Loucy (cell line): ENCODE results near the gene HOXC11.

ENCODE experiments used
- H2AFZ ChIP-seq: fragments of 200-600 bp; sonication (generic); 2 replicates; pipeline ENCODE4 v1.6.0; 2016; ENCODE audit warnings: antibody characterized with exemption, mild to moderate bottlenecking, low read length, moderate library complexity
- H3F3A ChIP-seq: fragments of 200-600 bp; 2 replicates; pipeline ENCODE4 v1.6.0; 2016; ENCODE audit warnings: antibody characterized with exemption, low read depth, mild to moderate bottlenecking
- H3K27me3 ChIP-seq: fragments of 200-600 bp; sonication (generic); 2 replicates; pipeline ENCODE4 v1.6.1; 2014; ENCODE audit warnings: low read length, mild to moderate bottlenecking; ENCODE audit not compliant: insufficient read depth, poor library complexity, severe bottlenecking
- H3K36me3 ChIP-seq: fragments of 200-600 bp; sonication (generic); 2 replicates; pipeline ENCODE4 v1.6.1; 2016; ENCODE audit warnings: low read length; ENCODE audit not compliant: insufficient read depth
- H3K4me1 ChIP-seq: fragments of 200-600 bp; sonication (generic); 2 replicates; pipeline ENCODE4 v1.5.1; 2014; ENCODE audit warnings: low read length, mild to moderate bottlenecking; ENCODE audit not compliant: insufficient read depth, poor library complexity, severe bottlenecking
- H3K4me2 ChIP-seq: fragments of 200-600 bp; sonication (generic); 2 replicates; pipeline ENCODE4 v1.6.0; 2014; ENCODE audit warnings: antibody characterized with exemption, low read length, low read depth, mild to moderate bottlenecking; ENCODE audit not compliant: poor library complexity, severe bottlenecking
- H3K4me3 ChIP-seq: fragments of 200-600 bp; sonication (generic); 2 replicates; pipeline ENCODE4 v1.5.1; 2014; ENCODE audit warnings: low read length, mild to moderate bottlenecking, mixed read lengths; ENCODE audit not compliant: poor library complexity, severe bottlenecking
- H3K79me2 ChIP-seq: fragments of 200-600 bp; sonication (generic); 2 replicates; pipeline ENCODE4 v1.6.1; 2014; ENCODE audit warnings: low read length; ENCODE audit not compliant: insufficient read depth
- H3K9ac ChIP-seq: fragments of 200-600 bp; sonication (generic); 2 replicates; pipeline ENCODE4 v1.6.0; 2014; ENCODE audit warnings: mild to moderate bottlenecking, low read depth, low read length, moderate library complexity; ENCODE audit not compliant: poor library complexity, severe bottlenecking
- H3K9me2 ChIP-seq: fragments of 200-600 bp; sonication (generic); replicated peaks from 2 replicates; pipeline ENCODE4 v1.6.1; 2016; ENCODE audit warnings: low read depth, low read length, mixed read lengths
- H3K9me3 ChIP-seq: fragments of 200-600 bp; sonication (generic); 2 replicates; pipeline ENCODE4 v1.6.1; 2014; ENCODE audit warnings: mild to moderate bottlenecking, antibody characterized with exemption, low read length, low read depth; ENCODE audit not compliant: insufficient read depth
- H4K20me1 ChIP-seq: fragments of 200-600 bp; sonication (generic); 2 replicates; pipeline ENCODE4 v1.6.0; 2014; ENCODE audit warnings: antibody characterized with exemption, low read length, mild to moderate bottlenecking; ENCODE audit not compliant: insufficient read depth, poor library complexity, severe bottlenecking
- CTCF ChIP-seq: fragments of 200-600 bp; sonication (generic); conservative IDR thresholded peaks from 2 replicates; pipeline ENCODE4 v1.5.1; 2014; ENCODE audit warnings: mild to moderate bottlenecking, antibody characterized with exemption, low read length
- EZH2phosphoT487 ChIP-seq: fragments of 200-600 bp; IDR thresholded peaks from 2 replicates; pipeline ENCODE4 v1.6.1; 2018; ENCODE audit warnings: antibody characterized with exemption, mild to moderate bottlenecking, moderate library complexity, borderline replicate concordance

HOXC11 gene

GRCh38 chr12:53981634-53982565 lies 9.0 kb downstream of the HOXC11 start:
- no peak overlapping the region for H3K4me2 ChIP-seq
- no peaks in the 10 kb centered on the region for H3K27me3 ChIP-seq
- no peaks in the 10 kb centered on the region for H3K9me3 ChIP-seq
- no peak overlapping the region for H2AFZ ChIP-seq
- peaks cover 26% of the 10 kb centered on the region for H3K4me1 ChIP-seq
- H3K79me2 ChIP-seq, result peaks cover 11% of the 10 kb centered on the region; the same call in 1 of the 2 replicates
- TF ChIP-seq EZH2phosphoT487 (no peak), CTCF (no peak)
- H3K9ac ChIP-seq, result no peak overlapping the region
- H3F3A ChIP-seq, result no peaks in the 10 kb centered on the region
- H3K36me3 ChIP-seq, result no peaks in the 10 kb centered on the region
- H3K4me3 ChIP-seq, result no peak overlapping the region
- no peaks in the 10 kb centered on the region for H4K20me1 ChIP-seq
- no peaks in the 10 kb centered on the region for H3K9me2 ChIP-seq

GRCh38 chr12:53982648-53983567 lies 10.0 kb downstream of the HOXC11 start:
- H3K4me1 ChIP-seq, result peaks cover 37% of the 10 kb centered on the region
- H3K36me3 ChIP-seq, result no peaks in the 10 kb centered on the region
- no peak for TF ChIP-seq EZH2phosphoT487
- TF ChIP-seq CTCF, result no peak
- H3K9me2 ChIP-seq, result no peaks in the 10 kb centered on the region
- H3F3A ChIP-seq, result no peaks in the 10 kb centered on the region
- no peaks in the 10 kb centered on the region for H4K20me1 ChIP-seq
- no peak overlapping the region for H3K4me2 ChIP-seq
- H3K9me3 ChIP-seq, result no peaks in the 10 kb centered on the region
- peaks cover 17% of the 10 kb centered on the region; the same call in 1 of the 2 replicates for H3K79me2 ChIP-seq
- H3K9ac ChIP-seq, result no peak overlapping the region
- H3K4me3 ChIP-seq, result no peak overlapping the region
- no peak overlapping the region for H2AFZ ChIP-seq
- H3K27me3 ChIP-seq, result no peaks in the 10 kb centered on the region

- H3K4me2 ChIP-seq, result no peak overlapping the region
- H3K4me1 ChIP-seq, result peaks cover 43% of the 10 kb centered on the region
Measured at GRCh38 chr12:53983568-53983949, 10.6 kb downstream of the HOXC11 start.

More at GRCh38 chr12:53983568-53983949, 10.6 kb downstream of the HOXC11 start:
- Histone ChIP-seq H4K20me1 (no peaks in the 10 kb centered on the region), H3F3A (no peaks in the 10 kb centered on the region), H3K36me3 (no peaks in the 10 kb centered on the region), H3K27me3 (no peaks in the 10 kb centered on the region), H2AFZ (no peak overlapping the region), H3K4me3 (no peak overlapping the region), H3K9me2 (no peaks in the 10 kb centered on the region), H3K79me2 (peaks cover 22% of the 10 kb centered on the region; the same call in 1 of the 2 replicates), H3K9ac (no peak overlapping the region), H3K9me3 (no peaks in the 10 kb centered on the region)
- TF ChIP-seq CTCF (no peak), EZH2phosphoT487 (no peak)
